ENCODE data around the gene CYB561D1.

CYB561D1 gene

GRCh38 chr1:109531380-109531779 lies 37.5 kb downstream of the CYB561D1 start:
- no peak for DNase-seq

GRCh38 chr1:109531826-109532364 lies 38.0 kb downstream of the CYB561D1 start:
- DNase-seq, result no peak

- peak; percentile 87 to 91 for DNase-seq
These were observed 38.7 kb downstream of the CYB561D1 start for GRCh38 chr1:109532365-109533136.

GRCh38 chr1:109534307-109534858 lies 40.5 kb downstream of the CYB561D1 start:
- no peak for DNase-seq

- no peak for DNase-seq
These were observed 41.6 kb downstream of the CYB561D1 start for GRCh38 chr1:109535481-109535880.

- DNase-seq, result no peak
These were observed 42.1 kb downstream of the CYB561D1 start for GRCh38 chr1:109535971-109536491.

GRCh38 chr1:109537450-109538178 lies 43.7 kb downstream of the CYB561D1 start:
- DNase-seq, result no peak

GRCh38 chr1:109538827-109539555 lies 45.1 kb downstream of the CYB561D1 start:
- no peak for DNase-seq

GRCh38 chr1:109539676-109540075 lies 45.8 kb downstream of the CYB561D1 start, which contains the start of gene GPR61:
Gene GPR61, plus strand, starts transcription at chr1:109539872. Its CDS starts 3,151 bp downstream, at chr1:109543023.
- DNase-seq, result no peak

- no peak for DNase-seq
These were observed 47.2 kb downstream of the CYB561D1 start for GRCh38 chr1:109541102-109541501.

- no peak for DNase-seq
These were observed 48.8 kb downstream of the CYB561D1 start for GRCh38 chr1:109542657-109543056.

- no peak for DNase-seq
These were observed 49.5 kb downstream of the CYB561D1 start for GRCh38 chr1:109543283-109543987.

- DNase-seq, result no peak
These were observed 50.3 kb downstream of the CYB561D1 start for GRCh38 chr1:109543988-109544735.

GRCh38 chr1:109546311-109547109 lies 52.6 kb downstream of the CYB561D1 start:
- peak; percentile 89 to 91 for DNase-seq

GRCh38 chr1:109547463-109548320 lies 53.8 kb downstream of the CYB561D1 start:
- DNase-seq, result peak in 1 of 2 donors; percentile 28

GRCh38 chr1:109548321-109549267 lies 54.7 kb downstream of the CYB561D1 start, which contains the start of gene GNAI3:
Gene GNAI3, plus strand, starts transcription at chr1:109548615. Its CDS starts 106 bp downstream, at chr1:109548721.
- peak; percentile 96 to 97 for DNase-seq
